OCI-LY7 (cell line): ENCODE results near the gene MAP3K7CL. TPM values are rescaled to one million over a fixed set of nuclear protein-coding genes. Genes with fewer than 3 reads are reported as not detected.

Experiments
- BruUV-seq: library from RNA; stranded (reverse); fragments of 400-500 nt; replicated peaks from 2 replicates; lab custom pipeline; 2021; lab: Mats Ljungman, UMichigan
- CTCF ChIA-PET: fragments of 300-600 bp; sonication (Branson Sonifier 250); formaldehyde crosslinking; loops from one replicate; lab custom pipeline; 2022; ENCODE audit warnings: antibody characterized with exemption; ENCODE audit not compliant: unreplicated experiment; lab: Charles Lee
- POLR2A ChIA-PET: fragments of 300-600 bp; sonication (Branson Sonifier 250); formaldehyde crosslinking; loops from one replicate; lab custom pipeline; 2022; ENCODE audit warnings: antibody characterized with exemption; lab: Charles Lee
- DNase-seq: peaks from one replicate; pipeline ENCODE4 v3.0.0-alpha.2; 2015; ENCODE audit warnings: low spot score
- H2AFZ ChIP-seq: fragments of 200-600 bp; sonication (generic), shearing (Covaris generic); 2 replicates; pipeline ENCODE4 v1.6.1; 2014; ENCODE audit warnings: mild to moderate bottlenecking, antibody characterized with exemption, low read length, moderate library complexity
- H3K27ac ChIP-seq: fragments of 200-600 bp; sonication (generic); 2 replicates; pipeline ENCODE4 v1.5.1; 2014; ENCODE audit warnings: mixed run types, low read depth, mild to moderate bottlenecking, moderate library complexity, low read length, inconsistent platforms; ENCODE audit not compliant: poor library complexity, severe bottlenecking
- H3K36me3 ChIP-seq: fragments of 200-600 bp; sonication (generic); 2 replicates; pipeline ENCODE4 v1.6.1; 2014; ENCODE audit warnings: mild to moderate bottlenecking, antibody characterized with exemption, low read length, moderate library complexity, mixed read lengths; ENCODE audit not compliant: insufficient read depth
- H3K4me1 ChIP-seq: fragments of 200-600 bp; sonication (generic); 2 replicates; pipeline ENCODE4 v1.5.1; 2014; ENCODE audit warnings: mild to moderate bottlenecking, low read length; ENCODE audit not compliant: insufficient read depth, poor library complexity, severe bottlenecking
- H3K4me2 ChIP-seq: fragments of 200-600 bp; sonication (generic); 2 replicates; pipeline ENCODE4 v1.6.1; 2014; ENCODE audit warnings: mild to moderate bottlenecking, low read length
- H3K4me3 ChIP-seq: fragments of 200-600 bp; sonication (generic); 2 replicates; pipeline ENCODE4 v1.5.1; 2014; ENCODE audit warnings: mild to moderate bottlenecking, low read depth, low read length; ENCODE audit not compliant: poor library complexity, severe bottlenecking
- H3K79me2 ChIP-seq: fragments of 200-600 bp; sonication (generic); 2 replicates; pipeline ENCODE4 v1.6.1; 2016; ENCODE audit warnings: low read depth, mild to moderate bottlenecking, low read length, moderate library complexity, mixed read lengths; ENCODE audit not compliant: insufficient read depth
- H3K9me2 ChIP-seq: fragments of 200-600 bp; sonication (generic); 2 replicates; pipeline ENCODE4 v1.6.1; 2016; ENCODE audit warnings: mild to moderate bottlenecking, low read length, mixed read lengths; ENCODE audit not compliant: insufficient read depth
- H3K9me3 ChIP-seq: fragments of 200-600 bp; sonication (generic); 2 replicates; pipeline ENCODE4 v1.6.1; 2014; ENCODE audit warnings: mild to moderate bottlenecking, mixed run types, low read length, mixed read lengths
- H4K20me1 ChIP-seq: fragments of 200-600 bp; sonication (generic); 2 replicates; pipeline ENCODE4 v1.6.1; 2014; ENCODE audit warnings: mild to moderate bottlenecking, antibody characterized with exemption, low read length, moderate library complexity, mixed read lengths; ENCODE audit not compliant: insufficient read depth
- CTCF ChIP-seq: fragments of 200-600 bp; sonication (generic); conservative IDR thresholded peaks from 2 replicates; pipeline ENCODE4 v1.5.1; 2014; ENCODE audit warnings: mild to moderate bottlenecking, antibody characterized with exemption, low read length, moderate library complexity, mixed read lengths
- EZH2phosphoT487 ChIP-seq: fragments of 200-600 bp; sonication (generic); IDR thresholded peaks from 2 replicates; pipeline ENCODE4 v1.6.1; 2018; ENCODE audit warnings: low read depth, borderline replicate concordance, mild to moderate bottlenecking, mixed run types, antibody characterized with exemption, low read length, moderate library complexity, mixed read lengths
- intact Hi-C: fragments of 100-400 bp; cut with micrococcal nuclease; formaldehyde crosslinking; loops from one replicate; pipeline ENCODE4 v1.10.0; 2022; ENCODE audit not compliant: unreplicated experiment
- total RNA-seq, 2 experiments: library from RNA; depleted of rRNA in 1 of 2; stranded (reverse); fragments of >200 nt in 1 of 2; shearing (Covaris generic) in 1 of 2; gene quantifications; 2 replicates each; pipeline ENCODE4 v1.2.3, GENCODE V29; 2014 to 2022

Gene MAP3K7CL
- total RNA-seq, 2 experiments from 2014 or later, result 7.8 to 13.0 TPM

- BruUV-seq, result no TSS peak
- CTCF ChIA-PET, result no interaction called here
Measured at GRCh38 chr21:29193901-29194300, 63.5 kb downstream of the MAP3K7CL start.

GRCh38 chr21:29194342-29194741, 63.9 kb downstream of the MAP3K7CL start:
- CTCF ChIA-PET, result no interaction called here
- Histone ChIP-seq H3K4me2 (no peak overlapping the region), H3K9me3 (no peaks in the 10 kb centered on the region), H3K27ac (no peak overlapping the region), H2AFZ (no peak overlapping the region), H3K36me3 (no peaks in the 10 kb centered on the region), H3K9me2 (no peaks in the 10 kb centered on the region), H3K4me1 (peaks cover 11% of the 10 kb centered on the region), H3K4me3 (no peak overlapping the region), H4K20me1 (no peaks in the 10 kb centered on the region), H3K79me2 (no peaks in the 10 kb centered on the region)
- intact Hi-C loops, result no loop called here
- POLR2A ChIA-PET, result interaction anchor here (1.6 kb wide), 1 partner anchor 9 kb away, joined by 4 read pairs; no protein-coding TSS in a partner anchor
- TF ChIP-seq CTCF (no peak), EZH2phosphoT487 (no peak)
- no TSS peak for BruUV-seq
- no peak for DNase-seq

More at GRCh38 chr21:29193901-29194300, 63.5 kb downstream of the MAP3K7CL start:
- TF ChIP-seq CTCF (no peak), EZH2phosphoT487 (no peak)
- Histone ChIP-seq H2AFZ (no peak overlapping the region), H3K79me2 (no peaks in the 10 kb centered on the region), H3K4me3 (no peak overlapping the region), H3K9me3 (no peaks in the 10 kb centered on the region), H3K36me3 (no peaks in the 10 kb centered on the region), H3K9me2 (no peaks in the 10 kb centered on the region), H3K4me2 (no peak overlapping the region), H3K27ac (no peak overlapping the region), H3K4me1 (peaks cover 11% of the 10 kb centered on the region), H4K20me1 (no peaks in the 10 kb centered on the region)
- no peak for DNase-seq
- POLR2A ChIA-PET, result interaction anchor here (1.6 kb wide), 1 partner anchor 9 kb away, joined by 4 read pairs; no protein-coding TSS in a partner anchor
- intact Hi-C loops, result no loop called here

- ChIA-PET CTCF (no interaction called here), POLR2A (interaction anchor here (1.6 kb wide), 1 partner anchor 10 kb away, joined by 4 read pairs; no protein-coding TSS in a partner anchor)
- Histone ChIP-seq H3K79me2 (no peaks in the 10 kb centered on the region), H3K36me3 (no peaks in the 10 kb centered on the region), H3K9me3 (no peaks in the 10 kb centered on the region), H3K27ac (no peak overlapping the region), H4K20me1 (no peaks in the 10 kb centered on the region), H3K4me2 (no peak overlapping the region), H3K4me3 (no peak overlapping the region), H2AFZ (no peak overlapping the region), H3K4me1 (peaks cover 11% of the 10 kb centered on the region), H3K9me2 (no peaks in the 10 kb centered on the region)
- DNase-seq, result no peak
- no peak for TF ChIP-seq CTCF
- no peak for TF ChIP-seq EZH2phosphoT487
- BruUV-seq, result no TSS peak
- intact Hi-C loops, result no loop called here
Measured at GRCh38 chr21:29194847-29195246, 64.4 kb downstream of the MAP3K7CL start.
